NCI-H2227 (cell line): ENCODE measurements around the gene TMEM181.

ENCODE experiments used
- DNase-seq: peaks from one replicate; lab custom pipeline; 2025; ENCODE audit not compliant: unreplicated experiment; lab: John Stamatoyannopoulos, UW

Gene TMEM181

GRCh38 chr6:158561938-158562337 is 2.0 kb downstream of the TMEM181 start:
- no peak for DNase-seq

GRCh38 chr6:158564243-158565121 is 4.6 kb downstream of the TMEM181 start:
- no peak for DNase-seq

GRCh38 chr6:158565122-158565429 is 5.2 kb downstream of the TMEM181 start:
- DNase-seq, result no peak

- DNase-seq, result no peak
Observed at GRCh38 chr6:158565482-158566040, 5.7 kb downstream of the TMEM181 start.

GRCh38 chr6:158566207-158566818 is 6.4 kb downstream of the TMEM181 start:
- DNase-seq, result no peak

GRCh38 chr6:158567152-158567551 is 7.3 kb downstream of the TMEM181 start:
- no peak for DNase-seq

- no peak for DNase-seq
Observed at GRCh38 chr6:158567871-158568401, 8.0 kb downstream of the TMEM181 start.

GRCh38 chr6:158568549-158568948 is 8.7 kb downstream of the TMEM181 start:
- DNase-seq, result no peak

- no peak for DNase-seq
Observed at GRCh38 chr6:158569036-158569435, 9.1 kb downstream of the TMEM181 start.

- peak; percentile 3 for DNase-seq
Observed at GRCh38 chr6:158570681-158570962, 10.7 kb downstream of the TMEM181 start.

- no peak for DNase-seq
Observed at GRCh38 chr6:158571826-158572652, 12.1 kb downstream of the TMEM181 start.

GRCh38 chr6:158572653-158573541 is 13.0 kb downstream of the TMEM181 start:
- no peak for DNase-seq

- no peak for DNase-seq
Observed at GRCh38 chr6:158573542-158573931, 13.6 kb downstream of the TMEM181 start.

- DNase-seq, result no peak
Observed at GRCh38 chr6:158574800-158575199, 14.9 kb downstream of the TMEM181 start.

GRCh38 chr6:158575550-158575949 is 15.7 kb downstream of the TMEM181 start:
- no peak for DNase-seq

- DNase-seq, result no peak
Observed at GRCh38 chr6:158584236-158584651, 24.4 kb downstream of the TMEM181 start.

- no peak for DNase-seq
Observed at GRCh38 chr6:158586652-158587051, 26.8 kb downstream of the TMEM181 start.

- DNase-seq, result no peak
Observed at GRCh38 chr6:158589366-158589765, 29.5 kb downstream of the TMEM181 start.

- DNase-seq, result no peak
Observed at GRCh38 chr6:158591134-158591809, 31.4 kb downstream of the TMEM181 start.

- DNase-seq, result no peak
Observed at GRCh38 chr6:158591810-158592209, 31.9 kb downstream of the TMEM181 start.
